ENCODE results near the gene TECPR1. TPM values are rescaled to one million over a fixed set of nuclear protein-coding genes. Genes with fewer than 3 reads are reported as not detected.

TECPR1 gene
- polyA plus RNA-seq, 2 donors = 8.4 to 17.1 TPM

GRCh38 chr7:98252425-98253054 lies 508 bp upstream of the TECPR1 start:
- Histone ChIP-seq H3K4me3 (ENCODE audit: low read depth in 1 of 2, low read length in 2 of 2) (peak overlapping the region; percentile 66 to 94), H3K36me3 (ENCODE audit: control insufficient read depth in 2 of 2, insufficient read depth in 2 of 2, low read length in 1 of 2) (peaks cover 0 to 5% of the 10 kb centered on the region in 2 donors), H3K27ac (ENCODE audit: low read depth in 2 of 2, low read length in 1 of 2) (peak overlapping the region; percentile 92 to 95), H3K27me3 (ENCODE audit: control insufficient read depth in 1 of 2, insufficient read depth in 2 of 2, low read length in 2 of 2) (no peaks in the 10 kb centered on the region), H3K9me3 (ENCODE audit: control insufficient read depth in 2 of 2, insufficient read depth in 1 of 2, low read depth in 1 of 2, low read length in 1 of 2) (no peaks in the 10 kb centered on the region), H3K4me1 (ENCODE audit: control insufficient read depth in 2 of 2, insufficient read depth in 2 of 2, low read length in 1 of 2) (peaks cover 3% of the 10 kb centered on the region in 2 donors)
- 19 to 23% methylated on average over 32 of the region's 32 CpGs for WGBS, 2 donors

GRCh38 chr7:98251231-98251600 lies 816 bp downstream of the TECPR1 start:
- Histone ChIP-seq H3K36me3 (ENCODE audit: control insufficient read depth in 2 of 2, insufficient read depth in 2 of 2, low read length in 1 of 2) (no peaks in the 10 kb centered on the region), H3K4me1 (ENCODE audit: control insufficient read depth in 2 of 2, insufficient read depth in 2 of 2, low read length in 1 of 2) (peaks cover 3% of the 10 kb centered on the region in 2 donors), H3K27me3 (ENCODE audit: control insufficient read depth in 1 of 2, insufficient read depth in 2 of 2, low read length in 2 of 2) (no peaks in the 10 kb centered on the region), H3K27ac (ENCODE audit: low read depth in 2 of 2, low read length in 1 of 2) (peak overlapping the region; percentile 92 to 97), H3K9me3 (ENCODE audit: control insufficient read depth in 2 of 2, insufficient read depth in 1 of 2, low read depth in 1 of 2, low read length in 1 of 2) (no peaks in the 10 kb centered on the region), H3K4me3 (ENCODE audit: low read depth in 1 of 2, low read length in 2 of 2) (peak overlapping the region; percentile 66 to 94)
- 17 to 18% methylated on average over 9 of the region's 9 CpGs for WGBS, 2 donors

- peaks cover 3 to 5% of the 10 kb centered on the region in 2 donors for H3K4me1 ChIP-seq (ENCODE audit: control insufficient read depth in 2 of 2, insufficient read depth in 2 of 2, low read length in 1 of 2)
- peak overlapping the region; percentile 92 to 97 for H3K27ac ChIP-seq (ENCODE audit: low read depth in 2 of 2, low read length in 1 of 2)
- H3K36me3 ChIP-seq (ENCODE audit: control insufficient read depth in 2 of 2, insufficient read depth in 2 of 2, low read length in 1 of 2) = peaks cover 0 to 3% of the 10 kb centered on the region in 2 donors
- peak overlapping the region; percentile 66 to 94 for H3K4me3 ChIP-seq (ENCODE audit: low read depth in 1 of 2, low read length in 2 of 2)
- no peaks in the 10 kb centered on the region for H3K9me3 ChIP-seq (ENCODE audit: control insufficient read depth in 2 of 2, insufficient read depth in 1 of 2, low read depth in 1 of 2, low read length in 1 of 2)
- no peaks in the 10 kb centered on the region for H3K27me3 ChIP-seq (ENCODE audit: control insufficient read depth in 1 of 2, insufficient read depth in 2 of 2, low read length in 2 of 2)
- WGBS, 2 donors = 49% methylated on average over 3 of the region's 3 CpGs
Measured at GRCh38 chr7:98250789-98251188, 1.2 kb downstream of the TECPR1 start.

- peak overlapping the region; percentile 47 to 72 for H3K27ac ChIP-seq (ENCODE audit: low read depth in 2 of 2, low read length in 1 of 2)
- no peaks in the 10 kb centered on the region for H3K9me3 ChIP-seq (ENCODE audit: control insufficient read depth in 2 of 2, insufficient read depth in 1 of 2, low read depth in 1 of 2, low read length in 1 of 2)
- peaks cover 3 to 6% of the 10 kb centered on the region in 2 donors for H3K4me1 ChIP-seq (ENCODE audit: control insufficient read depth in 2 of 2, insufficient read depth in 2 of 2, low read length in 1 of 2)
- H3K36me3 ChIP-seq (ENCODE audit: control insufficient read depth in 2 of 2, insufficient read depth in 2 of 2, low read length in 1 of 2) = peaks cover 0 to 9% of the 10 kb centered on the region in 2 donors
- WGBS, 2 donors = 68 to 74% methylated on average over 6 of the region's 6 CpGs
- no peak overlapping the region for H3K4me3 ChIP-seq (ENCODE audit: low read depth in 1 of 2, low read length in 2 of 2)
- no peaks in the 10 kb centered on the region for H3K27me3 ChIP-seq (ENCODE audit: control insufficient read depth in 1 of 2, insufficient read depth in 2 of 2, low read length in 2 of 2)
Measured at GRCh38 chr7:98249106-98249505, 2.9 kb downstream of the TECPR1 start.

GRCh38 chr7:98248156-98248555 lies 3.9 kb downstream of the TECPR1 start:
- Histone ChIP-seq H3K4me3 (ENCODE audit: low read depth in 1 of 2, low read length in 2 of 2) (no peak overlapping the region), H3K9me3 (ENCODE audit: control insufficient read depth in 2 of 2, insufficient read depth in 1 of 2, low read depth in 1 of 2, low read length in 1 of 2) (no peaks in the 10 kb centered on the region), H3K27me3 (ENCODE audit: control insufficient read depth in 1 of 2, insufficient read depth in 2 of 2, low read length in 2 of 2) (no peaks in the 10 kb centered on the region), H3K36me3 (ENCODE audit: control insufficient read depth in 2 of 2, insufficient read depth in 2 of 2, low read length in 1 of 2) (peaks cover 0 to 15% of the 10 kb centered on the region in 2 donors), H3K4me1 (ENCODE audit: control insufficient read depth in 2 of 2, insufficient read depth in 2 of 2, low read length in 1 of 2) (peaks cover 3 to 6% of the 10 kb centered on the region in 2 donors), H3K27ac (ENCODE audit: low read depth in 2 of 2, low read length in 1 of 2) (no peak overlapping the region)
- WGBS, 2 donors = 89 to 95% methylated on average over 12 of the region's 12 CpGs

- WGBS, 2 donors = 95 to 96% methylated on average over 13 to 14 of the region's 14 CpGs
- Histone ChIP-seq H3K4me3 (ENCODE audit: low read depth in 1 of 2, low read length in 2 of 2) (no peak overlapping the region), H3K36me3 (ENCODE audit: control insufficient read depth in 2 of 2, insufficient read depth in 2 of 2, low read length in 1 of 2) (peaks cover 0 to 31% of the 10 kb centered on the region in 2 donors), H3K27ac (ENCODE audit: low read depth in 2 of 2, low read length in 1 of 2) (no peak overlapping the region), H3K4me1 (ENCODE audit: control insufficient read depth in 2 of 2, insufficient read depth in 2 of 2, low read length in 1 of 2) (peaks cover 0 to 3% of the 10 kb centered on the region in 2 donors), H3K27me3 (ENCODE audit: control insufficient read depth in 1 of 2, insufficient read depth in 2 of 2, low read length in 2 of 2) (no peaks in the 10 kb centered on the region), H3K9me3 (ENCODE audit: control insufficient read depth in 2 of 2, insufficient read depth in 1 of 2, low read depth in 1 of 2, low read length in 1 of 2) (no peaks in the 10 kb centered on the region)
Measured at GRCh38 chr7:98244871-98245270, 7.2 kb downstream of the TECPR1 start.

- peaks cover 0 to 40% of the 10 kb centered on the region in 2 donors for H3K36me3 ChIP-seq (ENCODE audit: control insufficient read depth in 2 of 2, insufficient read depth in 2 of 2, low read length in 1 of 2)
- WGBS, 2 donors = 92 to 94% methylated on average over 4 of the region's 4 CpGs
- no peaks in the 10 kb centered on the region for H3K9me3 ChIP-seq (ENCODE audit: control insufficient read depth in 2 of 2, insufficient read depth in 1 of 2, low read depth in 1 of 2, low read length in 1 of 2)
- H3K4me1 ChIP-seq (ENCODE audit: control insufficient read depth in 2 of 2, insufficient read depth in 2 of 2, low read length in 1 of 2) = peaks cover 0 to 3% of the 10 kb centered on the region in 2 donors
- no peaks in the 10 kb centered on the region for H3K27me3 ChIP-seq (ENCODE audit: control insufficient read depth in 1 of 2, insufficient read depth in 2 of 2, low read length in 2 of 2)
- H3K27ac ChIP-seq (ENCODE audit: low read depth in 2 of 2, low read length in 1 of 2) = no peak overlapping the region
- no peak overlapping the region for H3K4me3 ChIP-seq (ENCODE audit: low read depth in 1 of 2, low read length in 2 of 2)
Measured at GRCh38 chr7:98242934-98243333, 9.1 kb downstream of the TECPR1 start.

- H3K27ac ChIP-seq (ENCODE audit: low read depth in 2 of 2, low read length in 1 of 2) = no peak overlapping the region
- WGBS, 2 donors = 95 to 100% methylated on average over 1 of the region's 1 CpG
Measured at GRCh38 chr7:98242342-98242741, 9.7 kb downstream of the TECPR1 start.

GRCh38 chr7:98241674-98242241 lies 10.3 kb downstream of the TECPR1 start:
- Histone ChIP-seq H3K4me1 (ENCODE audit: control insufficient read depth in 2 of 2, insufficient read depth in 2 of 2, low read length in 1 of 2) (peaks cover 0 to 3% of the 10 kb centered on the region in 2 donors), H3K27me3 (ENCODE audit: control insufficient read depth in 1 of 2, insufficient read depth in 2 of 2, low read length in 2 of 2) (no peaks in the 10 kb centered on the region), H3K4me3 (ENCODE audit: low read depth in 1 of 2, low read length in 2 of 2) (no peak overlapping the region), H3K36me3 (ENCODE audit: control insufficient read depth in 2 of 2, insufficient read depth in 2 of 2, low read length in 1 of 2) (peaks cover 0 to 43% of the 10 kb centered on the region in 2 donors), H3K9me3 (ENCODE audit: control insufficient read depth in 2 of 2, insufficient read depth in 1 of 2, low read depth in 1 of 2, low read length in 1 of 2) (no peaks in the 10 kb centered on the region), H3K27ac (ENCODE audit: low read depth in 2 of 2, low read length in 1 of 2) (no peak overlapping the region)
- WGBS, 2 donors = 87 to 90% methylated on average over 14 to 16 of the region's 16 CpGs

More at GRCh38 chr7:98242342-98242741, 9.7 kb downstream of the TECPR1 start:
- Histone ChIP-seq H3K27me3 (ENCODE audit: control insufficient read depth in 1 of 2, insufficient read depth in 2 of 2, low read length in 2 of 2) (no peaks in the 10 kb centered on the region), H3K36me3 (ENCODE audit: control insufficient read depth in 2 of 2, insufficient read depth in 2 of 2, low read length in 1 of 2) (peaks cover 0 to 42% of the 10 kb centered on the region in 2 donors), H3K9me3 (ENCODE audit: control insufficient read depth in 2 of 2, insufficient read depth in 1 of 2, low read depth in 1 of 2, low read length in 1 of 2) (no peaks in the 10 kb centered on the region), H3K4me3 (ENCODE audit: low read depth in 1 of 2, low read length in 2 of 2) (no peak overlapping the region), H3K4me1 (ENCODE audit: control insufficient read depth in 2 of 2, insufficient read depth in 2 of 2, low read length in 1 of 2) (peaks cover 0 to 3% of the 10 kb centered on the region in 2 donors)
